Astrocyte of the spinal cord (primary cell): ENCODE results near the gene KCNQ1.

Experiments used
- DNase-seq: peaks from one replicate; pipeline ENCODE4 v3.0.0; 2011; ENCODE audit warnings: low read depth, low spot score
- H3K4me3 ChIP-seq: 2 replicates; pipeline ENCODE4 v1.5.1; 2011; ENCODE audit warnings: low read depth, mild to moderate bottlenecking, low read length, moderate library complexity
- CTCF ChIP-seq: IDR thresholded peaks from 2 replicates; pipeline ENCODE4 v1.5.1; 2012; ENCODE audit warnings: low read depth, mild to moderate bottlenecking, low read length, inconsistent platforms
- in situ Hi-C: cut with HindIII; loops from 2 replicates; pipeline ENCODE4 v1.10.0; 2017; ENCODE audit warnings: low sequenced_read_pairs

The KCNQ1 gene

GRCh38 chr11:2535673-2536439 is 91.0 kb downstream of the KCNQ1 start:
- H3K4me3 ChIP-seq = no peak overlapping the region
- no peak for TF ChIP-seq CTCF
- DNase-seq = no peak
- in situ Hi-C loops = no loop called here

GRCh38 chr11:2536440-2536989 is 91.7 kb downstream of the KCNQ1 start:
- no peak for TF ChIP-seq CTCF
- no peak overlapping the region for H3K4me3 ChIP-seq
- no peak for DNase-seq
- in situ Hi-C loops = no loop called here

- no peak for TF ChIP-seq CTCF
- no peak for DNase-seq
- in situ Hi-C loops = no loop called here
- no peak overlapping the region for H3K4me3 ChIP-seq
Measured at GRCh38 chr11:2537010-2537705, 92.3 kb downstream of the KCNQ1 start.

- DNase-seq = no peak
- no peak overlapping the region for H3K4me3 ChIP-seq
- no peak for TF ChIP-seq CTCF
- in situ Hi-C loops = no loop called here
Measured at GRCh38 chr11:2537896-2538724, 93.3 kb downstream of the KCNQ1 start.

- TF ChIP-seq CTCF = no peak
- no peak overlapping the region for H3K4me3 ChIP-seq
- in situ Hi-C loops = no loop called here
- DNase-seq = no peak
Measured at GRCh38 chr11:2538951-2539350, 94.1 kb downstream of the KCNQ1 start.

GRCh38 chr11:2539371-2540222 is 94.8 kb downstream of the KCNQ1 start:
- no peak for TF ChIP-seq CTCF
- no peak overlapping the region for H3K4me3 ChIP-seq
- in situ Hi-C loops = no loop called here

More at GRCh38 chr11:2539371-2540222, 94.8 kb downstream of the KCNQ1 start:
- DNase-seq = no peak
